ENCODE results near the gene MAP1LC3B2.
"Not testable (repeated sequence)": the region's sequence is repeated elsewhere in the genome, so short reads cannot be mapped to it uniquely, and the experiment has no call there.

Gene MAP1LC3B2

GRCh38 chr12:116561181-116561821, 2.1 kb downstream of the MAP1LC3B2 start:
- no peak for DNase-seq (ENCODE audit: low spot score)

GRCh38 chr12:116562090-116562489, 2.9 kb downstream of the MAP1LC3B2 start:
- no peak for DNase-seq (ENCODE audit: low spot score)

GRCh38 chr12:116563262-116563661, 4.1 kb downstream of the MAP1LC3B2 start:
- no peak for DNase-seq (ENCODE audit: low spot score)

- no peak for DNase-seq (ENCODE audit: low spot score)
Measured at GRCh38 chr12:116564080-116564479, 4.9 kb downstream of the MAP1LC3B2 start.

GRCh38 chr12:116565221-116565620, 6.0 kb downstream of the MAP1LC3B2 start:
- DNase-seq (ENCODE audit: low spot score): not testable (repeated sequence)

- no peak for DNase-seq (ENCODE audit: low spot score)
Measured at GRCh38 chr12:116565963-116566362, 6.8 kb downstream of the MAP1LC3B2 start.

GRCh38 chr12:116568203-116568602, 9.0 kb downstream of the MAP1LC3B2 start:
- DNase-seq (ENCODE audit: low spot score): no peak

GRCh38 chr12:116571089-116571488, 11.9 kb downstream of the MAP1LC3B2 start:
- DNase-seq (ENCODE audit: low spot score): no peak

GRCh38 chr12:116573776-116574175, 14.6 kb downstream of the MAP1LC3B2 start:
- DNase-seq (ENCODE audit: low spot score): no peak

GRCh38 chr12:116575754-116576153, 16.6 kb downstream of the MAP1LC3B2 start:
- DNase-seq (ENCODE audit: low spot score): not testable (repeated sequence)

- DNase-seq (ENCODE audit: low spot score): no peak
Measured at GRCh38 chr12:116577154-116577561, 18.0 kb downstream of the MAP1LC3B2 start.

- no peak for DNase-seq (ENCODE audit: low spot score)
Measured at GRCh38 chr12:116578051-116578450, 18.9 kb downstream of the MAP1LC3B2 start.

GRCh38 chr12:116582610-116583009, 23.4 kb downstream of the MAP1LC3B2 start:
- DNase-seq (ENCODE audit: low spot score): no peak

GRCh38 chr12:116583129-116583694, 24.0 kb downstream of the MAP1LC3B2 start:
- no peak for DNase-seq (ENCODE audit: low spot score)

GRCh38 chr12:116587270-116587669, 28.1 kb downstream of the MAP1LC3B2 start:
- DNase-seq (ENCODE audit: low spot score): no peak

GRCh38 chr12:116588390-116589028, 29.3 kb downstream of the MAP1LC3B2 start:
- no peak for DNase-seq (ENCODE audit: low spot score)

GRCh38 chr12:116589581-116589980, 30.4 kb downstream of the MAP1LC3B2 start:
- DNase-seq (ENCODE audit: low spot score): no peak

GRCh38 chr12:116590561-116590960, 31.4 kb downstream of the MAP1LC3B2 start:
- no peak for DNase-seq (ENCODE audit: low spot score)

GRCh38 chr12:116591855-116592637, 32.9 kb downstream of the MAP1LC3B2 start:
- DNase-seq (ENCODE audit: low spot score): no peak

GRCh38 chr12:116592731-116593130, 33.5 kb downstream of the MAP1LC3B2 start:
- no peak for DNase-seq (ENCODE audit: low spot score)

GRCh38 chr12:116594325-116595038, 35.3 kb downstream of the MAP1LC3B2 start:
- no peak for DNase-seq (ENCODE audit: low spot score)

GRCh38 chr12:116595186-116595585, 36.0 kb downstream of the MAP1LC3B2 start:
- DNase-seq (ENCODE audit: low spot score): no peak

Data from RKO (cell line).